ENCODE results near the gene C9orf50. TPM values are rescaled to one million over a fixed set of nuclear protein-coding genes. Genes with fewer than 3 reads are reported as not detected.

C9orf50 gene
- polyA plus RNA-seq, 2 of the 4 experiments (the other 2 are of a cell fraction): 0.05 to 0.10 TPM

DNA sequence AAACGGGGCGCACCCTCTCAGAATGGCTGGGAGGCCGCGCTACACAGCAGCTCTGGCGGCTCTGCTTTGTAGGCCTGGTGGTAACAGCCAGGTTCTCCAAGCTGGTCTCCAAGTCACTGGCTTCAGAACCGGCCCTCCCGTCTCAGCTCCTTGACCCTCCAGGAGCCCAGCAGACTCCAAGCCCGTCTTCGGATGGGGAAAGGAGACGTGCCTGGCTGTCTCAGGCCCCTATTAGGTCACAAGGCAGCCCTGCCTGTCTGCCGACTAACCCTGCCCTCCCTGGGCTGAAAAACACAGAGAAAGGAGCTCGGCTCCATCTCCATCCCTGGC lies 18.8 kb upstream of the C9orf50 start:
- H3K4me3 ChIP-seq: no peak overlapping the region
- no peaks in the 10 kb centered on the region for H3K9me3 ChIP-seq
- FAIRE-seq (no peak), DNase-seq (ENCODE audit: low read depth in 1 of 2, low spot score in 1 of 2) (no peak), ATAC-seq (no peak)
- 92% methylated on average over 12 of the region's 12 CpGs for WGBS (ENCODE audit: missing lambda C conversion rate)
- TF ChIP-seq, protein P1, sequence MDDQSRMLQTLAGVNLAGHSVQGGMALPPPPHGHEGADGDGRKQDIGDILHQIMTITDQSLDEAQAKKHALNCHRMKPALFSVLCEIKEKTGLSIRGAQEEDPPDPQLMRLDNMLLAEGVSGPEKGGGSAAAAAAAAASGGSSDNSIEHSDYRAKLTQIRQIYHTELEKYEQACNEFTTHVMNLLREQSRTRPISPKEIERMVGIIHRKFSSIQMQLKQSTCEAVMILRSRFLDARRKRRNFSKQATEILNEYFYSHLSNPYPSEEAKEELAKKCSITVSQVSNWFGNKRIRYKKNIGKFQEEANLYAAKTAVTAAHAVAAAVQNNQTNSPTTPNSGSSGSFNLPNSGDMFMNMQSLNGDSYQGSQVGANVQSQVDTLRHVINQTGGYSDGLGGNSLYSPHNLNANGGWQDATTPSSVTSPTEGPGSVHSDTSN (IDR thresholded peaks at IDR 0.05): 0 out of 2 replicates have a peak, but pooled peaks have one; percentile 10
- TF ChIP-seq KDM1A (IDR thresholded peaks at IDR 0.05; ENCODE audit: low read depth): no peak
- TF ChIP-seq EP300 (IDR thresholded peaks at IDR 0.05): no peak
- no peak for TF ChIP-seq RNF2 (IDR thresholded peaks at IDR 0.05; ENCODE audit: borderline replicate concordance, low read depth)
- ChIA-PET POLR2A (interaction anchor here (1.0 to 1.7 kb wide), 3 partner anchors 14 to 500 kb away, joined by 3 to 5 read pairs (median 3); partner anchors contain the start of gene NTMT1), CTCF (interaction anchor here (1.0 to 26.2 kb wide), 11 partner anchors 12 to 506 kb away, joined by 3 to 947 read pairs (median 16); partner anchors contain the start of genes C9orf50 and NTMT1)
- peak overlapping the region; percentile 91; the same call in 2 of the 3 replicates for H3K4me2 ChIP-seq
- H3K27ac ChIP-seq: no peak overlapping the region
- H3K4me1 ChIP-seq: peaks cover 18% of the 10 kb centered on the region

DNA sequence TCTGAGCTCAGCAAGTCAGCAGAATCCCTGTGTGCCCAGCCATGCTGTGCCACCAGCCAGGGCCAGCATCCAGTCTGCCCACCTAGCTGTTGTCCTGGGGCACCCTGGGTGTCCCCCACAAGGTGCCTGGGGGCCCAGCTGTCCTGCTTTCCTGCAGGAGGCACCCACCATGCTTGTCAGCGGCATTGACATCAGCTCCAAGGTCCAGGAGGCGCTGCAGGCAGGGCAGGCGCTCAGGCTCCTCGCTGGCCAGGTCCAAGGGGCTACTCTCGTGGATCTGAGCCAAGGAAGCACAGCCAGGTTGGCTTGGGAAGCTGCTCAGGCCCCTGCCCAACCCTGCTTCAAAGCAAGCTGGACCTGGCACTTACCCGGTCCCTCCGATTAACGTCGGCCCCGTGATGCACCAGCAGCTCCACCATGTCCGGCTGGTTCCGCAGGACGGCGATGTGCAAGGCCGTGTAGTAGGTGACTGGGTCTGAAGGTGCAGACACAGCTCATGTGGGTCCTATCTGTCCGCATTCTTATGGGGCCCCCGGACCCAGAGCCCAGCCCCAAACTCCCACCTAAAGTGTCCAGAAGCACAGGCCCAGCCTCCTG lies 18.2 kb upstream of the C9orf50 start:
- Histone ChIP-seq H3K9me3 (no peaks in the 10 kb centered on the region), H3K4me3 (no peak overlapping the region), H3K4me1 (peaks cover 18% of the 10 kb centered on the region), H3K27ac (no peak overlapping the region), H3K4me2 (no peak overlapping the region)
- DNase-seq (ENCODE audit: low read depth in 1 of 2, low spot score in 1 of 2): no peak
- FAIRE-seq: no peak
- TF ChIP-seq ESRRA (IDR thresholded peaks at IDR 0.05; ENCODE audit: borderline replicate concordance, low read length) (no peak), SREBF2 (IDR thresholded peaks at IDR 0.05) (no peak), POLR2AphosphoS2 (conservative IDR thresholded peaks at IDR 0.05; ENCODE audit: low read length) (peak; percentile 18; the same call in 1 of the 2 replicates), RNF2 (IDR thresholded peaks at IDR 0.05; ENCODE audit: borderline replicate concordance, low read depth) (no peak), KDM5A (IDR thresholded peaks at IDR 0.05) (no peak)
- TF ChIP-seq, protein P2, sequence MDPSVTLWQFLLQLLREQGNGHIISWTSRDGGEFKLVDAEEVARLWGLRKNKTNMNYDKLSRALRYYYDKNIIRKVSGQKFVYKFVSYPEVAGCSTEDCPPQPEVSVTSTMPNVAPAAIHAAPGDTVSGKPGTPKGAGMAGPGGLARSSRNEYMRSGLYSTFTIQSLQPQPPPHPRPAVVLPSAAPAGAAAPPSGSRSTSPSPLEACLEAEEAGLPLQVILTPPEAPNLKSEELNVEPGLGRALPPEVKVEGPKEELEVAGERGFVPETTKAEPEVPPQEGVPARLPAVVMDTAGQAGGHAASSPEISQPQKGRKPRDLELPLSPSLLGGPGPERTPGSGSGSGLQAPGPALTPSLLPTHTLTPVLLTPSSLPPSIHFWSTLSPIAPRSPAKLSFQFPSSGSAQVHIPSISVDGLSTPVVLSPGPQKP (IDR thresholded peaks at IDR 0.05; ENCODE audit: low read depth, low read length): no peak
- 95% methylated on average over 15 of the region's 17 CpGs for WGBS (ENCODE audit: missing lambda C conversion rate)
- no peak for ATAC-seq
- ChIA-PET CTCF (interaction anchor here (1.0 to 26.2 kb wide), 10 partner anchors 11 to 505 kb away, joined by 3 to 947 read pairs (median 10); partner anchors contain the start of genes C9orf50 and NTMT1), POLR2A (interaction anchor here (1.0 to 1.7 kb wide), 3 partner anchors 13 to 499 kb away, joined by 3 to 5 read pairs (median 3); partner anchors contain the start of gene NTMT1)

DNA sequence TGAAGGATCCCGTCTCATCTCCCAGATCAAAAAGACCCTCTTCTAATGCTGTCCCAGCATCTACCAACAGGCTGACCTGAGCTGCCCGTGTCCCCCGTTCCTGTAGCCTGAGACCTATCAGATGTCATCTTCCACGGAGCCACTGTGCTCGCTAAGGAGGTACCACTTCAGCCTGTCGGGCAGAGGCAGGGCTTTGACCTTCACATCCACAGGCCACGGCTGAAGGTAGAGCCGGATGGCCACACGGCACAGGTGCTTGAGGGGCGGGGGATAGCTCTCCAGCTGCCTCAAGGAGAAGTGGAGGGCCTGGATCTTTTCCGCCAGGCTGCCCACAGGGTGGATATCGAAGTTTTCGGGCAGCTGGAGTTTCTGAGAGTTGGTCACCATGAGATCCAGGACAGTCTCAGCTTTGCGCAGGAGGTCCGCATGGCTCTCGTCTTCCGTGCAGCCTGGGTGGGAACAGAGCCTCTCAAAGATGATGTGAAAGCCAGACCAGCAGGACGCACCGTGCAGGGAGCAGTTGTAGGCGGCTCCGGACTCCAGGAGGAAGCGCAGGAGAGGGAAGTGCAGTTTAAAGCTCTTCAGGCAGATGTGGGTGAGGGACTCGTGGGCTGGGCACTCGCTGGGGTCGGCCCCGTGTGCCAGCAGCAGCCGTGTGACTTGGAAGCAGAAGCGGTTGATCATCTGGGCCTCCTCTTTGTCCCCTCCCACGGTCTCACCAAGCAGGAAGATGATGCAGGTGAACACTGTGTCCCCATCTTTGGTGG lies 17.0 kb upstream of the C9orf50 start:
- Histone ChIP-seq H3K4me3 (no peak overlapping the region), H3K4me1 (peaks cover 17% of the 10 kb centered on the region), H3K9me3 (no peaks in the 10 kb centered on the region), H3K4me2 (no peak overlapping the region), H3K27ac (no peak overlapping the region)
- ChIA-PET POLR2A (interaction anchor here (0.8 to 1.8 kb wide), 3 partner anchors 11 to 506 kb away, joined by 3 to 4 read pairs (median 3); no protein-coding TSS in a partner anchor), CTCF (interaction anchor here (3.1 to 26.2 kb wide), 5 partner anchors 10 to 504 kb away, joined by 16 to 947 read pairs (median 136); partner anchors contain the start of gene NTMT1)
- no peak for FAIRE-seq
- ATAC-seq: no peak
- no peak for DNase-seq (ENCODE audit: low read depth in 1 of 2, low spot score in 1 of 2)
- 90% methylated on average over 26 of the region's 29 CpGs for WGBS (ENCODE audit: missing lambda C conversion rate)
- TF ChIP-seq ZNF302 (CRISPR knock-in tag; IDR thresholded peaks at IDR 0.05) (no peak), KDM1A (IDR thresholded peaks at IDR 0.05; ENCODE audit: low read depth) (no peak), RFX5 (IDR thresholded peaks at IDR 0.05) (no peak), SREBF2 (IDR thresholded peaks at IDR 0.05) (no peak), RAD21 (conservative IDR thresholded peaks at IDR 0.05 in 1 of 2, IDR thresholded peaks at IDR 0.05 in 1 of 2) (no peak), CHD4 (IDR thresholded peaks at IDR 0.05; ENCODE audit: borderline replicate concordance) (no peak), ZC3H11A (IDR thresholded peaks at IDR 0.05) (no peak), JUN (IDR thresholded peaks at IDR 0.05) (no peak), TP53 (CRISPR knock-in tag; IDR thresholded peaks at IDR 0.05) (no peak), FOSB (CRISPR knock-in tag; IDR thresholded peaks at IDR 0.05) (no peak), HOXB5 (CRISPR knock-in tag; IDR thresholded peaks at IDR 0.05) (no peak), TFCP2L1 (CRISPR knock-in tag; IDR thresholded peaks at IDR 0.05) (no peak), PHF8 (IDR thresholded peaks at IDR 0.05; ENCODE audit: borderline replicate concordance, low read depth) (no peak)
- TF ChIP-seq, protein P3, sequence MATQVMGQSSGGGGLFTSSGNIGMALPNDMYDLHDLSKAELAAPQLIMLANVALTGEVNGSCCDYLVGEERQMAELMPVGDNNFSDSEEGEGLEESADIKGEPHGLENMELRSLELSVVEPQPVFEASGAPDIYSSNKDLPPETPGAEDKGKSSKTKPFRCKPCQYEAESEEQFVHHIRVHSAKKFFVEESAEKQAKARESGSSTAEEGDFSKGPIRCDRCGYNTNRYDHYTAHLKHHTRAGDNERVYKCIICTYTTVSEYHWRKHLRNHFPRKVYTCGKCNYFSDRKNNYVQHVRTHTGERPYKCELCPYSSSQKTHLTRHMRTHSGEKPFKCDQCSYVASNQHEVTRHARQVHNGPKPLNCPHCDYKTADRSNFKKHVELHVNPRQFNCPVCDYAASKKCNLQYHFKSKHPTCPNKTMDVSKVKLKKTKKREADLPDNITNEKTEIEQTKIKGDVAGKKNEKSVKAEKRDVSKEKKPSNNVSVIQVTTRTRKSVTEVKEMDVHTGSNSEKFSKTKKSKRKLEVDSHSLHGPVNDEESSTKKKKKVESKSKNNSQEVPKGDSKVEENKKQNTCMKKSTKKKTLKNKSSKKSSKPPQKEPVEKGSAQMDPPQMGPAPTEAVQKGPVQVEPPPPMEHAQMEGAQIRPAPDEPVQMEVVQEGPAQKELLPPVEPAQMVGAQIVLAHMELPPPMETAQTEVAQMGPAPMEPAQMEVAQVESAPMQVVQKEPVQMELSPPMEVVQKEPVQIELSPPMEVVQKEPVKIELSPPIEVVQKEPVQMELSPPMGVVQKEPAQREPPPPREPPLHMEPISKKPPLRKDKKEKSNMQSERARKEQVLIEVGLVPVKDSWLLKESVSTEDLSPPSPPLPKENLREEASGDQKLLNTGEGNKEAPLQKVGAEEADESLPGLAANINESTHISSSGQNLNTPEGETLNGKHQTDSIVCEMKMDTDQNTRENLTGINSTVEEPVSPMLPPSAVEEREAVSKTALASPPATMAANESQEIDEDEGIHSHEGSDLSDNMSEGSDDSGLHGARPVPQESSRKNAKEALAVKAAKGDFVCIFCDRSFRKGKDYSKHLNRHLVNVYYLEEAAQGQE (IDR thresholded peaks at IDR 0.05): no peak
- TF ChIP-seq, protein P4, sequence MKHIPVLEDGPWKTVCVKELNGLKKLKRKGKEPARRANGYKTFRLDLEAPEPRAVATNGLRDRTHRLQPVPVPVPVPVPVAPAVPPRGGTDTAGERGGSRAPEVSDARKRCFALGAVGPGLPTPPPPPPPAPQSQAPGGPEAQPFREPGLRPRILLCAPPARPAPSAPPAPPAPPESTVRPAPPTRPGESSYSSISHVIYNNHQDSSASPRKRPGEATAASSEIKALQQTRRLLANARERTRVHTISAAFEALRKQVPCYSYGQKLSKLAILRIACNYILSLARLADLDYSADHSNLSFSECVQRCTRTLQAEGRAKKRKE (CRISPR knock-in tag; IDR thresholded peaks at IDR 0.05; ENCODE audit: low read depth): no peak
- TF ChIP-seq, protein P2 (IDR thresholded peaks at IDR 0.05; ENCODE audit: low read depth, low read length): no peak

Data from A549 (cell line).